Measurements from ENCODE around the gene YJU2. TPM values are rescaled to one million over a fixed set of nuclear protein-coding genes. Genes with fewer than 3 reads are reported as not detected.

YJU2 gene
- total RNA-seq, 4 donors from 2014 or later, result 13.3 to 29.1 (median 21.5) TPM

DNA sequence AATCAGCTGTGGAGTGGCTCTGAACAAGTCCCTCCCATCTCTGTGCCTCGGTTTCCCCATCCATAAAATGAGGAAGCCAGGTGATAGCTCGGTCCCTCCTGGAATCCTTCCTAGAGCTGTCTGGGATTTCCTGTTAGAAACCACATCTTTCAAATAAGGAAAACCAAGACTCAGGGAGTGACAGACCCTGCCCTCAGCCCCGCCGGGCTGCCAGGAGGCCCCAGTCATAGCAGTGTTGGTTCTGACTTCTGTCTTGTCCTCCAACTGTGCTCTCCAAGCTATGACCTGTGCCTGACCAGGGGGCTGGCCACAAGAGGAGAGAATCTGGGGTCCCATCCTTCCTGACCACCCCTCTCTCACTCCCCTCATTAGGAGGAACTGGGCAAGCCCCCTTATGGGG, 31.1 kb downstream of the YJU2 start:
- H3K27me3 ChIP-seq, result peaks cover 14 to 30% of the 10 kb centered on the region in 2 donors

GRCh38 chr19:4278419-4279266, 31.8 kb downstream of the YJU2 start, which contains the start of gene SHD:
Gene SHD (plus strand): TSS chr19:4279266. CDS start chr19:4280064, 798 bp downstream.
- H3K27me3 ChIP-seq, result peaks cover 14 to 32% of the 10 kb centered on the region in 2 donors
- no peaks in the 10 kb centered on the region for H3K36me3 ChIP-seq
- no peaks in the 10 kb centered on the region for H3K9me3 ChIP-seq
- peak within 1 kb of the TSS in 1 of 2 donors; percentile 16 for H3K4me3 ChIP-seq
- no peak within 1 kb of the TSS for H3K27ac ChIP-seq
- DNase-seq, result no peak
- TF ChIP-seq CTCF (IDR thresholded peaks at IDR 0.05), result no peak
- no peak for TF ChIP-seq POLR2A (IDR thresholded peaks at IDR 0.05)
- intact Hi-C loops (cut with DNase I; ENCODE audit: low total_unique reads), result no loop called here
- peaks cover 0 to 12% of the 10 kb centered on the region in 2 donors for H3K4me1 ChIP-seq

More for the DNA sequence above, 31.1 kb downstream of the YJU2 start:
- DNase-seq, result no peak
- H3K9me3 ChIP-seq, result no peaks in the 10 kb centered on the region
- no peak overlapping the region for H3K27ac ChIP-seq
- H3K4me3 ChIP-seq, result no peak overlapping the region
- intact Hi-C loops (cut with DNase I; ENCODE audit: low total_unique reads), result no loop called here
- H3K36me3 ChIP-seq, result no peaks in the 10 kb centered on the region
- TF ChIP-seq CTCF (IDR thresholded peaks at IDR 0.05), result no peak
- TF ChIP-seq POLR2A (IDR thresholded peaks at IDR 0.05), result no peak
- peaks cover 0 to 12% of the 10 kb centered on the region in 2 donors for H3K4me1 ChIP-seq

DNA sequence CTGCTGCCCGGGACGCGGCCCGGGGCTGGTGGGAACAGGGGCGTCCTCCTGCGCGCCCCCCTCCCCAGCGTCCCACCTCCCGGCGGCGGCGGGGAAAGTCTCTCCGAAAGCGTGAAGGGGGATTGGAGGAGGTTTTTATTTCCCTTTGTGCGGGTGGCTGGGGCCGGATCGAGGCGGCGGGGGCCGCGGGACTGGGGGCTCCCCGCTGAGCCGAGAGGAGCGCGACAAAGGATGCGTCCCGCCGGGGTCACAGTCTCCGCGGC, 32.3 kb downstream of the YJU2 start:
- intact Hi-C loops (cut with DNase I; ENCODE audit: low total_unique reads), result no loop called here
- DNase-seq, result no peak
- Histone ChIP-seq H3K9me3 (no peaks in the 10 kb centered on the region), H3K4me1 (peaks cover 0 to 12% of the 10 kb centered on the region in 2 donors), H3K27ac (no peak overlapping the region), H3K27me3 (peaks cover 14 to 32% of the 10 kb centered on the region in 2 donors), H3K36me3 (no peaks in the 10 kb centered on the region), H3K4me3 (peak overlapping the region in 1 of 2 donors; percentile 16)
- no peak for TF ChIP-seq POLR2A (IDR thresholded peaks at IDR 0.05)
- no peak for TF ChIP-seq CTCF (IDR thresholded peaks at IDR 0.05)

GRCh38 chr19:4279530-4280422, 32.9 kb downstream of the YJU2 start:
- no peaks in the 10 kb centered on the region for H3K9me3 ChIP-seq
- H3K36me3 ChIP-seq, result no peaks in the 10 kb centered on the region
- no peak for TF ChIP-seq CTCF (IDR thresholded peaks at IDR 0.05)
- no peak overlapping the region for H3K27ac ChIP-seq
- peak overlapping the region in 1 of 2 donors; percentile 16 for H3K4me3 ChIP-seq
- peaks cover 14 to 33% of the 10 kb centered on the region in 2 donors for H3K27me3 ChIP-seq
- DNase-seq, result no peak
- intact Hi-C loops (cut with DNase I; ENCODE audit: low total_unique reads), result no loop called here
- peaks cover 0 to 12% of the 10 kb centered on the region in 2 donors for H3K4me1 ChIP-seq

Measured in uterus (tissue), 4 donors.